WERI-Rb-1 (cell line): ENCODE data around the gene PCNA.

ENCODE experiments used
- DNase-seq: peaks from one replicate; pipeline ENCODE4 v3.0.0-alpha.2; 2020
- H3K27ac ChIP-seq: fragments of 250-450 bp; sonication (Bioruptor Pico); 2 replicates; pipeline ENCODE4 v1.5.1; 2020; ENCODE audit warnings: mild to moderate bottlenecking, moderate library complexity
- H3K27me3 ChIP-seq: fragments of 250-450 bp; sonication (Bioruptor Pico); 2 replicates; pipeline ENCODE4 v1.5.1; 2021; ENCODE audit warnings: mild to moderate bottlenecking, low read depth, moderate library complexity; ENCODE audit not compliant: insufficient read depth, severe bottlenecking
- H3K36me3 ChIP-seq: fragments of 250-450 bp; sonication (Bioruptor Pico); 2 replicates; pipeline ENCODE4 v1.5.1; 2020; ENCODE audit warnings: mild to moderate bottlenecking, moderate library complexity
- H3K4me3 ChIP-seq: 2 replicates; pipeline ENCODE4 v1.5.1; 2011; ENCODE audit warnings: low read depth, mild to moderate bottlenecking, control low read depth, low read length
- H3K9me3 ChIP-seq: fragments of 250-450 bp; sonication (Bioruptor Pico); 2 replicates; pipeline ENCODE4 v1.5.1; 2021; ENCODE audit warnings: mild to moderate bottlenecking, moderate library complexity; ENCODE audit not compliant: severe bottlenecking
- TF ChIP-seq, protein P1 (sequence below): IDR thresholded peaks from 2 replicates; pipeline ENCODE4 v1.5.1; 2011; ENCODE audit warnings: low read depth, mild to moderate bottlenecking, control low read depth, inconsistent platforms, low read length

The PCNA gene

DNA sequence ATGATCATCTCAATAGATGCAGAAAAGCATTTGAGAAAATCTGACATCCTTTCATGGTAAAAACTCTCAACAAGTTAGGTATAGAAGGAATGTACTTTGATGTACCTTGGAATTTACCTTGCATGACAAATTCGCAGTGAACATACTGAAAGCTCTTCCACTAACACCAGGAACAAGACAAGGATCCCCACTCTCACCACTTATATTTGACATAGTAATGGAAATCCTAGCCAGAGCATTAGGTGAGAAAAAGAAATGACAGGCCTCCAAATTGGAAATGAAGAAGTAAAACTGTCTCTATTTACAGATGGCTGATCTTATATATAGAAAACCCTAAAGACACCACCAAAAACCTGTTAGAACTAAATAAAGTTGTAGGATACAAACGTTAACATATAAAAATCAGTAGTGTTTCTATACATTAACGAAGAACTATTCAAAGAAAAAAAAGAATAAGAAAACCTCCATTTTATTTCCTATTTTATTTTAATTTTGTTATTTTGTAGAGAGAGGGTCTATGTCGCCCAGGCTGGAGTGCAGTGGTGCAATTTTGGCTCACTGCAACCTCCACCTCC, 26.9 kb downstream of the PCNA start:
- DNase-seq: no peak
- Histone ChIP-seq H3K9me3 (no peaks in the 10 kb centered on the region), H3K36me3 (peaks cover 19% of the 10 kb centered on the region), H3K4me3 (no peak overlapping the region), H3K27me3 (no peaks in the 10 kb centered on the region), H3K27ac (no peak overlapping the region)
- TF ChIP-seq, protein P1, sequence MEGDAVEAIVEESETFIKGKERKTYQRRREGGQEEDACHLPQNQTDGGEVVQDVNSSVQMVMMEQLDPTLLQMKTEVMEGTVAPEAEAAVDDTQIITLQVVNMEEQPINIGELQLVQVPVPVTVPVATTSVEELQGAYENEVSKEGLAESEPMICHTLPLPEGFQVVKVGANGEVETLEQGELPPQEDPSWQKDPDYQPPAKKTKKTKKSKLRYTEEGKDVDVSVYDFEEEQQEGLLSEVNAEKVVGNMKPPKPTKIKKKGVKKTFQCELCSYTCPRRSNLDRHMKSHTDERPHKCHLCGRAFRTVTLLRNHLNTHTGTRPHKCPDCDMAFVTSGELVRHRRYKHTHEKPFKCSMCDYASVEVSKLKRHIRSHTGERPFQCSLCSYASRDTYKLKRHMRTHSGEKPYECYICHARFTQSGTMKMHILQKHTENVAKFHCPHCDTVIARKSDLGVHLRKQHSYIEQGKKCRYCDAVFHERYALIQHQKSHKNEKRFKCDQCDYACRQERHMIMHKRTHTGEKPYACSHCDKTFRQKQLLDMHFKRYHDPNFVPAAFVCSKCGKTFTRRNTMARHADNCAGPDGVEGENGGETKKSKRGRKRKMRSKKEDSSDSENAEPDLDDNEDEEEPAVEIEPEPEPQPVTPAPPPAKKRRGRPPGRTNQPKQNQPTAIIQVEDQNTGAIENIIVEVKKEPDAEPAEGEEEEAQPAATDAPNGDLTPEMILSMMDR: no peak

DNA sequence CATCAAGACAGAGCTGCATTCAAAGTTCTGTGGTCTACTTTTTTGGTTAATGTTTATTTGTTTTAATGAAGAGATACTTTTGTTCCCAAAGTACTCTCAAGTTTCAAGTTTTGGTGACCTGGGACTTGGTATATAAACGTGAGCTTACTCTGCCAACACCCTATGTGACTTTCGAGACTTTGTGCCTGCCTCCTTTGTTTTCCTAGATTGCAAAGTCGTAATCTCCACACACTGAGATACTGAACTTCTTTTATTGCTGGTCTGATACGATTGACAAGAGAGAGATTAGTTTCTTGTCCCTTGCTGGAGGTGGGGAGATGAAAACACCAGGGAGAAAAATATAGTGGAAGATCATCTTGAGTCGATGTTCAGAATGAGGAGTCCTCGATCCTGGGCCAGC, 27.9 kb downstream of the PCNA start:
- H3K4me3 ChIP-seq: no peak overlapping the region
- peaks cover 14% of the 10 kb centered on the region for H3K36me3 ChIP-seq
- DNase-seq: no peak
- TF ChIP-seq, protein P1: no peak
- no peaks in the 10 kb centered on the region for H3K9me3 ChIP-seq
- H3K27me3 ChIP-seq: no peaks in the 10 kb centered on the region
- H3K27ac ChIP-seq: no peak overlapping the region

DNA sequence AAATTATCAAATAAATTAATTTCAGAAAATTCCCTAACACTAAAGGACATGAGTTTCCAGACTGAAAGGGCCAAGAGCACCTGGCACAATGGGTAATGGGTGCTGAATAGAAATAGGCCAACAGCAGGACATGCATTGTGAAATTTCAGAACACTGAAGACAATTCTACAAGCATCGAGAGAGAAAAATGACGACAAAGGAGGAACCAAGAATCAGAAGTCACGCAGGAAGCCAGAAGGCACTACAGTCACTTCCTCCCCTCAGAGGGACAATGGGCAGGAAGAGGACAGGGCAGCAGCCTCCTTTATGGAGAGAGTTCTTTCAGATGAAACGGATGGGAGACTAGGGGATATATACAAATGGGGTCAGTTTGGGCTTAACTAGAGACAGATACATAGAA, 29.6 kb downstream of the PCNA start:
- H3K4me3 ChIP-seq: no peak overlapping the region
- H3K27me3 ChIP-seq: no peaks in the 10 kb centered on the region
- no peaks in the 10 kb centered on the region for H3K9me3 ChIP-seq
- no peak for DNase-seq
- H3K36me3 ChIP-seq: peaks cover 8% of the 10 kb centered on the region
- H3K27ac ChIP-seq: no peak overlapping the region
- TF ChIP-seq, protein P1: no peak

GRCh38 chr20:5088688-5089087, 31.1 kb downstream of the PCNA start:
- Histone ChIP-seq H3K36me3 (peaks cover 6% of the 10 kb centered on the region), H3K27me3 (no peaks in the 10 kb centered on the region), H3K9me3 (no peaks in the 10 kb centered on the region), H3K27ac (no peak overlapping the region), H3K4me3 (no peak overlapping the region)
- TF ChIP-seq, protein P1: no peak
- DNase-seq: no peak

GRCh38 chr20:5085380-5085779, 34.4 kb downstream of the PCNA start:
- TF ChIP-seq, protein P1: no peak
- Histone ChIP-seq H3K4me3 (no peak overlapping the region), H3K27ac (no peak overlapping the region), H3K36me3 (no peaks in the 10 kb centered on the region), H3K27me3 (no peaks in the 10 kb centered on the region), H3K9me3 (no peaks in the 10 kb centered on the region)
- no peak for DNase-seq

DNA sequence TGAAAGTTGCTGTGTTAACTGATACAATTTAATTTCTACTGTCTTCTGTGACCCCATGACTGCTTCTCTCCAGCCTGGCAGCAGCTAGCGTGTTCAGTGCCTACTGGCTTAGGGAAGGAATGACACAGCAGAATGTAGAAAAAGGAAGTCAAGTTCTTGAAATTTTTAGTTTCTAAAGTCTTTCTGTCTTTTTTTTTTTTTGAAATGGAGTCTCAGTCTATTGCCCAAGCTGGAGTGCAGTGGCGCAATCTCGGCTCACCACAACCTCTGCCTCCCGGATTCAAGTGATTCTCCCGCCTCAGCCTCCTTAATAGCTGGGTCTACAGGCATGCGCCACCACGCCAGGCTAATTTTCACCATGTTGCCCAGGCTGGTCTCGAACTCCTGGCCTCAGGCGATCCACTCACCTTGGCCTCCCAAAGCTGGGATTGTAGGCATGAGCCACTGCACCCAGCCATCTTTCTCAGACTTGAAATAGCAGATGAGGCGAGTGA, 39.3 kb downstream of the PCNA start:
- Histone ChIP-seq H3K4me3 (no peak overlapping the region), H3K27ac (no peak overlapping the region), H3K9me3 (no peaks in the 10 kb centered on the region), H3K27me3 (no peaks in the 10 kb centered on the region), H3K36me3 (no peaks in the 10 kb centered on the region)
- TF ChIP-seq, protein P1: no peak
- DNase-seq: no peak
